Ecto neural progenitor cell (in vitro differentiated cells): ENCODE results near the gene LCN12.

ENCODE experiments used
- DNase-seq: peaks from one replicate; pipeline ENCODE4 v3.0.0-alpha.2; 2018; ENCODE audit warnings: low spot score

Gene LCN12

GRCh38 chr9:136945333-136946227, 6.5 kb upstream of the LCN12 start:
- DNase-seq = no peak

GRCh38 chr9:136946228-136947027, 5.6 kb upstream of the LCN12 start:
- DNase-seq = no peak

- no peak for DNase-seq
These were observed 4.8 kb upstream of the LCN12 start for GRCh38 chr9:136947028-136947891.

GRCh38 chr9:136947955-136948510, 4.0 kb upstream of the LCN12 start:
- DNase-seq = peak; percentile 78

- no peak for DNase-seq
These were observed 2.7 kb upstream of the LCN12 start for GRCh38 chr9:136949239-136949816.

- DNase-seq = peak; percentile 97
These were observed 2.0 kb upstream of the LCN12 start for GRCh38 chr9:136949817-136950655.

GRCh38 chr9:136950656-136951276, 1.3 kb upstream of the LCN12 start:
- DNase-seq = no peak

- no peak for DNase-seq
These were observed 313 bp downstream of the LCN12 start for GRCh38 chr9:136952321-136952850.

GRCh38 chr9:136952876-136953770, 1.1 kb downstream of the LCN12 start:
- no peak for DNase-seq

- DNase-seq = no peak
These were observed 1.7 kb downstream of the LCN12 start for GRCh38 chr9:136953771-136954269.

- DNase-seq = no peak
These were observed 2.4 kb downstream of the LCN12 start for GRCh38 chr9:136954270-136955083.

GRCh38 chr9:136955202-136955942, 3.3 kb downstream of the LCN12 start:
- DNase-seq = no peak

GRCh38 chr9:136955943-136956335, 3.9 kb downstream of the LCN12 start:
- DNase-seq = no peak

GRCh38 chr9:136956604-136957003, 4.5 kb downstream of the LCN12 start:
- DNase-seq = no peak

- no peak for DNase-seq
These were observed 5.4 kb downstream of the LCN12 start for GRCh38 chr9:136957461-136957860.

GRCh38 chr9:136957901-136958300, 5.8 kb downstream of the LCN12 start:
- no peak for DNase-seq

GRCh38 chr9:136958473-136958872, 6.4 kb downstream of the LCN12 start:
- no peak for DNase-seq
